Upper lobe of left lung (tissue), 6 donors: ENCODE measurements around the gene SUB1. TPM values are rescaled to one million over a fixed set of nuclear protein-coding genes. Genes with fewer than 3 reads are reported as not detected.
A peak's percentile ranks its signal among the peaks of the same experiment; 100 is the strongest.
"Not testable (repeated sequence)": the region's sequence is repeated elsewhere in the genome, so short reads cannot be mapped to it uniquely, and the experiment has no call there.

Experiments
- ATAC-seq, 2 donors: fragments of 200-7000 bp; cut with Tn5 transposase; one replicate each; pipeline ENCODE4 v1.9.1; 2022; ENCODE audit warnings: mild to moderate bottlenecking in 2 of 2, moderate library complexity in 2 of 2; ENCODE audit not compliant: low FRiP score in 2 of 2
- DNase-seq, 2 donors: peaks; one replicate each; pipeline ENCODE4 v3.0.0-alpha.2; 2019 to 2020
- H3K27ac ChIP-seq, 4 donors: fragments of 200-600 bp; sonication (generic); one replicate each; pipeline ENCODE4 v1.5.1; 2016 to 2019
- H3K27me3 ChIP-seq, 4 donors: fragments of 200-600 bp; sonication (generic); one replicate each; pipeline ENCODE4 v1.5.1; 2017 to 2019
- H3K36me3 ChIP-seq, 4 donors: fragments of 200-600 bp; sonication (generic); one replicate each; pipeline ENCODE4 v1.5.1; 2016 to 2019
- H3K4me1 ChIP-seq, 4 donors: fragments of 200-600 bp; sonication (generic); one replicate each; pipeline ENCODE4 v1.5.1; 2018 to 2019
- H3K4me3 ChIP-seq, 4 donors: fragments of 200-600 bp; sonication (generic); one replicate each; pipeline ENCODE4 v1.5.1; 2017 to 2019; ENCODE audit warnings: mild to moderate bottlenecking in 2 of 4, moderate library complexity in 1 of 4
- H3K9me3 ChIP-seq, 4 donors: fragments of 200-600 bp; sonication (generic); one replicate each; pipeline ENCODE4 v1.5.1; 2018 to 2019
- CTCF ChIP-seq, 6 experiments: fragments of 450-650 bp in 4 of 6; fragments of 200-600 bp in 2 of 6; sonication (generic) in 2 of 6; IDR thresholded peaks; one replicate each; pipeline ENCODE4 v1.5.1; 2016 to 2019; ENCODE audit warnings: antibody characterized with exemption in 6 of 6
- EP300 ChIP-seq, 4 donors: sonication (generic); formaldehyde crosslinking; IDR thresholded peaks; one replicate each; pipeline ENCODE4 v1.5.1; 2017; ENCODE audit warnings: antibody characterized with exemption in 4 of 4, control low read depth in 2 of 4
- POLR2A ChIP-seq, 4 donors: fragments of 450-650 bp; IDR thresholded peaks; one replicate each; pipeline ENCODE4 v1.5.1; 2016 to 2017; ENCODE audit warnings: antibody characterized with exemption in 4 of 4, mild to moderate bottlenecking in 2 of 4
- POLR2AphosphoS5 ChIP-seq, 2 donors: sonication (generic); formaldehyde crosslinking; IDR thresholded peaks; one replicate each; pipeline ENCODE4 v1.5.1; 2017; ENCODE audit warnings: antibody characterized with exemption in 2 of 2
- WGBS, 2 donors: methylation state at CpG; one replicate each; pipeline ENCODE4 v1.1.5; 2017 to 2018; 5-methylcytosine and 5-hydroxymethylcytosine counted together
- total RNA-seq, 6 donors: library from RNA; depleted of rRNA in 4 of 6; stranded (reverse); fragments of >200 nt in 4 of 6; gene quantifications; one replicate each; pipeline versions ENCODE4 v1.1.0 to v1.2.1, GENCODE V29; 2016 to 2021
- donor health status: DM: no; HTN: no; CAD: no; lungs with moderate emphysema.
- donor health status: DM: no; HTN: yes; CAD: no; lungs with severe emphysema.

SUB1 gene
- total RNA-seq, 6 donors from 2014 or later: 28.3 to 170 (median 95.6) TPM

GRCh38 chr5:32628049-32628844 is 42.9 kb downstream of the SUB1 start:
- WGBS, 2 donors: 68 to 73% methylated on average over 8 of the region's 8 CpGs
- H3K27ac ChIP-seq: no peak overlapping the region
- DNase-seq: no peak

GRCh38 chr5:32630867-32631491 is 45.6 kb downstream of the SUB1 start:
- ATAC-seq (no peak), DNase-seq (peak in 1 of 2 donors; percentile 26)
- H3K27me3 ChIP-seq: no peaks in the 10 kb centered on the region
- no peaks in the 10 kb centered on the region for H3K36me3 ChIP-seq
- H3K4me1 ChIP-seq: no peaks in the 10 kb centered on the region
- WGBS, 2 donors: 77 to 81% methylated on average over 5 of the region's 5 CpGs
- TF ChIP-seq POLR2AphosphoS5 (IDR thresholded peaks at IDR 0.05) (no peak), POLR2A (IDR thresholded peaks at IDR 0.05) (no peak), CTCF (IDR thresholded peaks at IDR 0.05) (no peak), EP300 (IDR thresholded peaks at IDR 0.05) (no peak)
- no peak overlapping the region for H3K4me3 ChIP-seq
- H3K9me3 ChIP-seq: no peaks in the 10 kb centered on the region
- H3K27ac ChIP-seq: no peak overlapping the region

More at GRCh38 chr5:32628049-32628844, 42.9 kb downstream of the SUB1 start:
- TF ChIP-seq POLR2AphosphoS5 (IDR thresholded peaks at IDR 0.05) (no peak), CTCF (IDR thresholded peaks at IDR 0.05) (no peak), POLR2A (IDR thresholded peaks at IDR 0.05) (no peak), EP300 (IDR thresholded peaks at IDR 0.05) (no peak)
- Histone ChIP-seq H3K4me3 (no peak overlapping the region), H3K9me3 (no peaks in the 10 kb centered on the region), H3K4me1 (no peaks in the 10 kb centered on the region), H3K27me3 (no peaks in the 10 kb centered on the region), H3K36me3 (no peaks in the 10 kb centered on the region)
- ATAC-seq: peak in 1 of 2 donors; percentile 47

- WGBS, 2 donors: 95 to 99% methylated on average over 8 of the region's 8 CpGs
- DNase-seq, H3K36me3 ChIP-seq, H3K4me3 ChIP-seq, ATAC-seq, H3K4me1 ChIP-seq, H3K9me3 ChIP-seq, H3K27me3 ChIP-seq, H3K27ac ChIP-seq: not testable (repeated sequence)
These were observed 47.7 kb downstream of the SUB1 start for GRCh38 chr5:32633017-32633416.

GRCh38 chr5:32638309-32638708 is 53.0 kb downstream of the SUB1 start:
- TF ChIP-seq POLR2AphosphoS5 (IDR thresholded peaks at IDR 0.05) (no peak), CTCF (IDR thresholded peaks at IDR 0.05) (no peak), POLR2A (IDR thresholded peaks at IDR 0.05) (no peak), EP300 (IDR thresholded peaks at IDR 0.05) (no peak)

DNA sequence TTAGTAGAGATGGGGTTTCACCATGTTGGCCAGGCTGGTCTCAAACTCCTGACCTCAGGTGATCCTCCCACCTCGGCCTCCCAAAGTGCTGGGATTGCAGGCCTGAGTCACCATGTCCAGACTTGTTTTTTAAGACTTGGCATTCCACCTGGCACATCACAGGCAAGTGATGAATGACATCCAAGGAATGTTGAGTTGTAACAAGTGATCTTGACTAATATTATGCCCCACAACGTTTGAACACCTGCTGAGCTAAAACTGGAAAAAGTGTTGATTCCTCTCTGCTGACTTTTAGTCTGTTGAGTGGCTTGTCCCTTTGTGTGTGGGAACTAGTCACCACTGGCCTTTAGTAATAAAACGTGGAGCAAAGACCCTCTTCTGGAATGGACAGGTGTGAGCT is 54.6 kb downstream of the SUB1 start:
- WGBS, 2 donors: 45 to 65% methylated on average over 3 of the region's 3 CpGs
- no peaks in the 10 kb centered on the region for H3K27me3 ChIP-seq
- DNase-seq: no peak

More at GRCh38 chr5:32638309-32638708, 53.0 kb downstream of the SUB1 start:
- DNase-seq (peak in 1 of 2 donors; percentile 33), ATAC-seq (peak in 1 of 2 donors; percentile 30)
- no peaks in the 10 kb centered on the region for H3K27me3 ChIP-seq
- H3K27ac ChIP-seq: no peak overlapping the region
- H3K4me1 ChIP-seq: no peaks in the 10 kb centered on the region
- 95% methylated on average over 9 of the region's 9 CpGs for WGBS, 2 donors
- H3K4me3 ChIP-seq: no peak overlapping the region
- no peaks in the 10 kb centered on the region for H3K9me3 ChIP-seq
- no peaks in the 10 kb centered on the region for H3K36me3 ChIP-seq

More for the DNA sequence above, 54.6 kb downstream of the SUB1 start:
- Histone ChIP-seq H3K27ac (no peak overlapping the region), H3K4me3 (no peak overlapping the region), H3K9me3 (no peaks in the 10 kb centered on the region), H3K36me3 (no peaks in the 10 kb centered on the region), H3K4me1 (no peaks in the 10 kb centered on the region)
- no peak for ATAC-seq
- TF ChIP-seq POLR2AphosphoS5 (IDR thresholded peaks at IDR 0.05) (no peak), EP300 (IDR thresholded peaks at IDR 0.05) (no peak), POLR2A (IDR thresholded peaks at IDR 0.05) (no peak)
